Thyroid gland (tissue), 4 donors: Measurements from ENCODE around the gene KRTAP10-4. TPM values are rescaled to one million over a fixed set of nuclear protein-coding genes. Genes with fewer than 3 reads are reported as not detected.
"Not testable (repeated sequence)": the region's sequence is repeated elsewhere in the genome, so short reads cannot be mapped to it uniquely, and the experiment has no call there.

Experiments used
- DNase-seq, 2 donors: peaks; one replicate each; pipeline ENCODE4 v3.0.0-alpha.2; 2019
- H3K27ac ChIP-seq, 3 donors: fragments of 200-600 bp; sonication (generic); 1 replicate in 2 of 3; 2 replicates in 1 of 3; pipeline ENCODE4 v1.5.1; 2016 to 2019; ENCODE audit warnings: mild to moderate bottlenecking in 1 of 3, moderate library complexity in 1 of 3
- H3K27me3 ChIP-seq: fragments of 200-600 bp; sonication (generic); one replicate; pipeline ENCODE4 v1.5.1; 2019
- H3K36me3 ChIP-seq, 2 donors: fragments of 200-600 bp; sonication (generic); one replicate each; pipeline ENCODE4 v1.5.1; 2016 to 2019
- H3K4me1 ChIP-seq, 2 donors: fragments of 200-600 bp; sonication (generic); one replicate each; pipeline ENCODE4 v1.5.1; 2017 to 2019
- H3K4me3 ChIP-seq, 3 donors: fragments of 200-600 bp; sonication (generic); replicated peaks in 1 of 3; 1 replicate in 2 of 3; 2 replicates in 1 of 3; pipeline ENCODE4 v1.5.1; 2016; ENCODE audit warnings: mild to moderate bottlenecking in 1 of 3
- H3K9me3 ChIP-seq: fragments of 200-600 bp; sonication (generic); one replicate; pipeline ENCODE4 v1.5.1; 2017
- POLR2A ChIP-seq, 2 donors: fragments of 450-650 bp; IDR thresholded peaks; one replicate each; pipeline ENCODE4 v1.6.1; 2017; ENCODE audit warnings: antibody characterized with exemption in 2 of 2, mild to moderate bottlenecking in 2 of 2, moderate library complexity in 1 of 2
- WGBS, 2 donors: methylation state at CpG; one replicate each; pipeline ENCODE4 v1.1.5; 2017; 5-methylcytosine and 5-hydroxymethylcytosine counted together
- intact Hi-C: fragments of 100-400 bp; cut with DNase I; formaldehyde crosslinking; loops from one replicate; pipeline ENCODE4 v1.15.1; 2023
- total RNA-seq, 4 donors: library from RNA; depleted of rRNA; stranded (reverse); fragments of >200 nt; gene quantifications; one replicate each; pipeline ENCODE4 v1.2.3, GENCODE V29; 2016
- TF ChIP-seq, protein P1 (sequence below), 6 experiments: fragments of 200-600 bp in 3 of 6; fragments of 450-650 bp in 3 of 6; sonication (generic) in 3 of 6; IDR thresholded peaks; one replicate each; pipeline ENCODE4 v1.5.1; 2016 to 2019; ENCODE audit warnings: antibody characterized with exemption in 6 of 6, mild to moderate bottlenecking in 2 of 6, inconsistent platforms in 1 of 6, moderate library complexity in 1 of 6

The KRTAP10-4 gene
- total RNA-seq, 4 donors from 2014 or later, result not detected

DNA sequence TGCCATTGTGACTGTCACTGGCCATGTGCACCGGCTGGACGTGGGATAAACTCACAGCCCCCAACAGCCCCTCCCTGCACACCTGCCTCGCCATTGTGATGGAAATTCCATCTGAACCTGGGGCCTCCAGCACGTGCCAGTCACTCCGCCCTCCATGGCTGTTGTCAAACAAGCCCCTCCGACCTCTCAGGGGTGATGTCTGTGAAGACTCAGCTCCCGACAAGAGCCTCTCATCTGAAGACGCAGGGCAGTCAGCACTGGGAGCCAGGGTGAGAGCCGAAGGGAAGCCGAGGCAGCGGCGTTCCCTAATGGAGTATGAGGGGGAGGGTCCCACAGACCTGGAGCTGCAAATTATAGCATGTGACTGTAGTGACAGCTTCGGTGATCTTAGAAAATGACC lies 20.8 kb upstream of the KRTAP10-4 start:
- no peaks in the 10 kb centered on the region for H3K9me3 ChIP-seq
- H3K27me3 ChIP-seq, result no peaks in the 10 kb centered on the region
- H3K4me3 ChIP-seq, result no peak overlapping the region
- WGBS, 2 donors, result 73 to 84% methylated on average over 13 of the region's 13 CpGs
- no peaks in the 10 kb centered on the region for H3K36me3 ChIP-seq
- H3K27ac ChIP-seq, result no peak overlapping the region
- TF ChIP-seq POLR2A (IDR thresholded peaks at IDR 0.05), result no peak
- TF ChIP-seq, protein P1, sequence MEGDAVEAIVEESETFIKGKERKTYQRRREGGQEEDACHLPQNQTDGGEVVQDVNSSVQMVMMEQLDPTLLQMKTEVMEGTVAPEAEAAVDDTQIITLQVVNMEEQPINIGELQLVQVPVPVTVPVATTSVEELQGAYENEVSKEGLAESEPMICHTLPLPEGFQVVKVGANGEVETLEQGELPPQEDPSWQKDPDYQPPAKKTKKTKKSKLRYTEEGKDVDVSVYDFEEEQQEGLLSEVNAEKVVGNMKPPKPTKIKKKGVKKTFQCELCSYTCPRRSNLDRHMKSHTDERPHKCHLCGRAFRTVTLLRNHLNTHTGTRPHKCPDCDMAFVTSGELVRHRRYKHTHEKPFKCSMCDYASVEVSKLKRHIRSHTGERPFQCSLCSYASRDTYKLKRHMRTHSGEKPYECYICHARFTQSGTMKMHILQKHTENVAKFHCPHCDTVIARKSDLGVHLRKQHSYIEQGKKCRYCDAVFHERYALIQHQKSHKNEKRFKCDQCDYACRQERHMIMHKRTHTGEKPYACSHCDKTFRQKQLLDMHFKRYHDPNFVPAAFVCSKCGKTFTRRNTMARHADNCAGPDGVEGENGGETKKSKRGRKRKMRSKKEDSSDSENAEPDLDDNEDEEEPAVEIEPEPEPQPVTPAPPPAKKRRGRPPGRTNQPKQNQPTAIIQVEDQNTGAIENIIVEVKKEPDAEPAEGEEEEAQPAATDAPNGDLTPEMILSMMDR (IDR thresholded peaks at IDR 0.05), result no peak
- intact Hi-C loops, result no loop called here
- no peak for DNase-seq
- H3K4me1 ChIP-seq, result no peaks in the 10 kb centered on the region

DNA sequence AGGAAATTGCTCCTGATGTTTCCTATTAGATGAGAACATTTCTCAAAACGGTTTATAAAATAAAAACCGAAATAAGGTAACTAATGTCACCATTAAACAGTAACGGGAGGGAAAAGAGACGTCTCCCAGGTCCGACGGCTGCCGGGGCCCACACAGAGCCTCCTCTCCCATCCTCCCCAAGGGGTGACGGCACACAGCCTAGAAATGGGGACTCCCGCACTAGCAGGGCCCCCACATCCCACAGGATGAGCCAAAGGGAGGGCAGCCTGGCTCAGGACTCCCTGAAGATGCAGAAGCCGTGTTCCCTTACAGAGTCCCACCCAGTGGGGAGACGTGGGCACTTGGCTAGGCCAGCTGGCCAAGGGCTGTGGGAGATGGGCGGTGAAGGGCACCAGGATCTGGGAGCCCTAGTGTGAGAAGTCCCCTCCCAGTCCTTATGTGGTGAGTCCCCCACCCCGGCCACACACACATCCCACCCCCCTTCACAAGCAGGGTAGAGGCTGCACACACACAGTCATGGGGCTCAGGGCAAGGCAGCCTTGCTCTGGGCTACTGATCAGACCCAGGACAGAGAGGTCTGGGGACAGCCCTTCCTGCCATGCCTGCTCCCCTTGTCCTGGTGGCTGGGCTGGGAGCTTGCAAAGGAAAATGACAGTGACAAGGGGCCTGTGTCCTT lies 18.2 kb upstream of the KRTAP10-4 start:
- intact Hi-C loops, result no loop called here
- H3K9me3 ChIP-seq, result no peaks in the 10 kb centered on the region
- H3K4me3 ChIP-seq, result no peak overlapping the region
- no peaks in the 10 kb centered on the region for H3K36me3 ChIP-seq
- TF ChIP-seq, protein P1 (IDR thresholded peaks at IDR 0.05), result no peak
- no peak for TF ChIP-seq POLR2A (IDR thresholded peaks at IDR 0.05)
- H3K4me1 ChIP-seq, result no peaks in the 10 kb centered on the region
- 76 to 80% methylated on average over 9 to 10 of the region's 13 CpGs for WGBS, 2 donors
- no peak for DNase-seq
- no peaks in the 10 kb centered on the region for H3K27me3 ChIP-seq
- no peak overlapping the region for H3K27ac ChIP-seq

DNA sequence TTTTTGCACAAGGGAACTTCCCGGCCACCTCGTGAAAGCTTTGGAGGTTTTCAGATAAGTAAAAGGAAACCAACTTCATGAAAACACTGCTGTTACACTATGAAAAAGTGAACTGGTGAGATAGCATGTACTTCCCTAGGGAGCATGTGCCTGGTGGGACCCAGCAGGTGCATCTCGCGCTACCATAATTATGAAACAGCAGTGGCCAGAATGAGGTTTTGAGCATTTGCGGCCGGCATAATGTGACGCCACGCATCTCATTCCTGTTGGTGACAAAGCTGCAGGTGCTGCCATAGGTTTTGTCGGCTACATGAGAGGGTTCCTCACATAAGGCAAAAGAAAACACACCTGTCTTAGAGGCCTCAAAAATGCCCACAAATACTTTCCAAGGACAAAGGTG lies 16.6 kb upstream of the KRTAP10-4 start:
- no peaks in the 10 kb centered on the region for H3K9me3 ChIP-seq
- intact Hi-C loops, result no loop called here
- H3K27ac ChIP-seq, result no peak overlapping the region
- 84 to 87% methylated on average over 9 of the region's 9 CpGs for WGBS, 2 donors
- TF ChIP-seq, protein P1 (IDR thresholded peaks at IDR 0.05), result no peak
- TF ChIP-seq POLR2A (IDR thresholded peaks at IDR 0.05), result no peak
- no peaks in the 10 kb centered on the region for H3K36me3 ChIP-seq
- H3K4me3 ChIP-seq, result no peak overlapping the region
- no peaks in the 10 kb centered on the region for H3K4me1 ChIP-seq
- H3K27me3 ChIP-seq, result no peaks in the 10 kb centered on the region
- DNase-seq, result no peak

DNA sequence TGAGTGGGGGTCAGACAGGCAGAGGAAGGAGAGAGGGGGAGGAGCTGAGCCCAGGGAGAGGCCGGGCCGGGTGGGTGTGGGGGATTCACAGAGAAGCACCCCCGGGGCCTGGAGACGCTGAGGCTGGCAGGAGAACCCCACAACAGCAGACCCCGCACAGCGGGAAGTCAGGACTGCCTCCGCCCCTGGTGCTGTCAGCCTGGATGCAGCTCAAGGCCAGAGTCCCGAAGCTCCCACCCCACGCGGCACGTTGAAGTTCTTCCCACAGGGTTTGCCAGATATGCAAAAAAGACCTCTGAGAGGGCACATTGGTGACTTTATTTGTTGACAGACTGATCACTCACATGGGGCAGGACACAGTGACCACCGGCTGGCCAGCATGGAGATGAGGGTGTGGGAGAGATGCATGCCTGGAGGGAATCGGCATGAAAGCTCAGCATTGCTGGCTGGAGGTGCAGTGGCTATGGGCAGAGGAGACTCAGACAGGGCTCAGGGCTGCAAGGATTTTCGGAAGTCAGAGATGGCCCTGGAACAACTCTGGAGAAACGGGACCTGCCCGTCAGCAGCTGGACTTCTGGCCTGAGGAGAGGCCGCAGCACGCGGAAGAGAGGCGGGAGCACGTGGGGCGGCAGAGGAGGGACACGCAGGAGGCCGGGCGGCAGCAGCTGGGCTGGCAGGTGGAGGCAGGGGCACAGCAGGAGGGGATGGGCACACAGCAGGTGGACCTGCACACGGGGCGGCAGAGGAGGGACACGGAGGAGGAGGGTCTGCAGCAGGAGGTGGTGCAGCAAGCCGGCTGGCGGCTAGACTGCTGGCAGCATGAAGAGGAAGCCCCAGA lies 15.8 kb upstream of the KRTAP10-4 start:
- DNase-seq, result no peak
- Histone ChIP-seq H3K4me1 (no peaks in the 10 kb centered on the region), H3K27ac (no peak overlapping the region), H3K36me3 (no peaks in the 10 kb centered on the region), H3K27me3 (no peaks in the 10 kb centered on the region), H3K4me3 (no peak overlapping the region), H3K9me3 (no peaks in the 10 kb centered on the region)
- TF ChIP-seq POLR2A (IDR thresholded peaks at IDR 0.05), result no peak
- TF ChIP-seq, protein P1 (IDR thresholded peaks at IDR 0.05), result no peak
- intact Hi-C loops, result no loop called here
- WGBS, 2 donors, result 71 to 74% methylated on average over 30 of the region's 30 CpGs

DNA sequence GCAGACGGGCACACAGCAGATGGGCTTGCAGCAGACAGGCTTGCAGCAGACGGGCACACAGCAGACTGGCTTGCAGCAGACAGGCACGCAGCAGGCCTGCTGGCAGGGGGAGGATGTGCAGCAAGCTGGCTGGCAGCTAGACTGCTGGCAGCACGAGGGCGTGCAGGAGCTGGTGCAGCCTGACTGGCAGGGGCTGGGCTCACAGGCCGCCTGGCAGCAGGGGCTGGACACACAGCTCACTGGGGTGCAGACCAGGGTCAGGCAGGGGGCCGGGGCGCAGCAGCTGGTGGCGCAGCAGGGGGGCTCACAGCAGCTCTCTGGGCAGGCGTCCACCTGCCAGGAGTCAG lies 15.2 kb upstream of the KRTAP10-4 start:
- H3K4me3 ChIP-seq, H3K27ac ChIP-seq, DNase-seq, H3K4me1 ChIP-seq, H3K9me3 ChIP-seq, H3K27me3 ChIP-seq, intact Hi-C loops, H3K36me3 ChIP-seq: not testable (repeated sequence)
- WGBS, 2 donors, result 69 to 71% methylated on average over 1 to 7 of the region's 10 CpGs
